GM19324 (cell line): ENCODE measurements around the gene SYNJ1.
"Not testable (repeated sequence)": the region's sequence is repeated elsewhere in the genome, so short reads cannot be mapped to it uniquely, and the experiment has no call there.

Experiments used
- ATAC-seq: cut with Tn5 transposase; IDR thresholded peaks from one replicate; pipeline ENCODE4 v1.9.1; 2021; ENCODE audit warnings: mild to moderate bottlenecking, moderate library complexity; ENCODE audit not compliant: unreplicated experiment, low FRiP score

Gene SYNJ1

DNA sequence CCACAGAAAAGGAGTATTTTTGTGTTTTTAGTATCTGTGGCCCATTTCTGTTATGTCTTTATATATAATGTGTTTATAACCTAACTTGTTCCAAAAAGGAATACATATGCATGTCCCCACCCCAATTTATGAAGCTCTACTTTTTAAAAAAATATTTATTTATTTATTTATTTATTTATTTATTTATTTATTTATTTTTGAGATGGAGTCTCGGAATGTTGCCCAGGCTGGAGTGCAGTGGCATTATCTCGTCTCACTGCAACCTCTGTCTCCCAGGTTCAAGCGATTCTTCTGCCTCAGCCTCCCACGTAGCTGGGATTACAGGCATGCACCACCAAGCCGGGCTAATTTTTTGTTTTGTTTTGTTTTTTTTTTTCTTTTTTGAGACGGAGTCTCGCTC lies 32.3 kb downstream of the SYNJ1 start:
- ATAC-seq: not testable (repeated sequence)

DNA sequence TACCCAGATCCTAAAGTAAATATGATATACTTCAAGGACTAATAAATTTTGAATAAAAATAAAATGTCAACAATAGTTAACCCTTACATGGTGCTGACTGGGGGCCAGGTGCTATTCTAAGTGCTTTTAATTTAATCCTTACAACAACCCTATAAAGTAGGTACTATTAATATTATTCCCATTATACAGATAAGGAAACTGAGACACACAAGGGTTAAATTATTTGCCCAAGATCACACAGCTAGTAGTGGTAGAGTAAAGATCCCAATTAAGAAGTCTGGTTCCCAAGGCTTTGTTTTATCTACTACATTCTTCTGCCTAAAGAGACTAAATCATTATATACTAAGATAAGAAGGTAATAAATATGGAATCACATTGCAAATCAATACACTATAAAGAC lies 34.2 kb downstream of the SYNJ1 start:
- ATAC-seq: no peak

DNA sequence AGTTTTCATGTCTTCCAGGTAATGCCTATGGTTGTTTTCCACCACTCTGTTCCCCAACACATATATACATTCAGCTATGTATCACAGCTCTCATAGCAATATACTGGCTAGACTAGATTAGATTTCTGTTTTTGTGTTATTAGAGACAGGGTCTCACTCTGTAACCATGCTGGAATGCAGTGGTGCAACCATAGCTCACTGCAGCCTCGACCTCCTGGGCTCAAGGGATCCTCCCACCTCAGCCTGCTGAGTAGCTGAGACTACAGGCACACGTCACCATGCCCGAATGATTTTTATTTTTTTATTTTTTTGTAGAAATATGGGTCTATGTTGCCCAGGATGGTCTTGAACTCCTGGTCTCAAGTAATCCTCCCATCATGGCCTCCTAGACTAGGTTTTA lies 37.7 kb downstream of the SYNJ1 start:
- ATAC-seq: no peak

DNA sequence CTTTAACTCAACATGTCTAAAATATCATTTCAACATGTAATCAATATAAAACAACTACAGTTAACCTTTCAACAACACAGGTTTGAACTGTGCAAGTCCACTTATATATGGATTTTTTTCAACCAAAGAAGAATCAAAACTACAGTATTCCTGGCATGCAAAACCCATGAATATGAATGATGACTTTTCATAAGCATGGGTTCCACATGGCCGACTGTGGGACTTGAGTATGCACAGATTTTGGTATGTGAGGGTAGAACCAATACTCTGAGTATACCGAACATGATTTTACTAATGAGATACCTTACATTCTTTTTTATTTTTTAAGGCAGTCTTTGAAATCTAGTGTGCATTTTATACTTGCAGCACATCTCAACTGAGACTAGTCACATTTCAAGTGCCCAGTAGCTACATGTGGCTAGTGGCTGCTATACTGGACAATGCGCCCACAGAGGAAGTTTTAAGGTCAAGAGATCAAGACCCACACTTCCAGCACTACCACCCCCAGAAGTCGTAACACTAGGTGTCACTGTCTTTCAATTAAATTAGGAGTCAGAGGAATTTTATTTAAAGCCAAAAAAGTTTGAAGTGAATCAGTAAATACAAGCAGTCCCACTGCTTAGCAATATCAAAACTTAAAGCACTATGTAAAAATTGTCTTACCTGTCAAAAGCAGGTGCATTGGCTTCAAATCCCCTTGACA lies 40.0 kb downstream of the SYNJ1 start:
- ATAC-seq: no peak

DNA sequence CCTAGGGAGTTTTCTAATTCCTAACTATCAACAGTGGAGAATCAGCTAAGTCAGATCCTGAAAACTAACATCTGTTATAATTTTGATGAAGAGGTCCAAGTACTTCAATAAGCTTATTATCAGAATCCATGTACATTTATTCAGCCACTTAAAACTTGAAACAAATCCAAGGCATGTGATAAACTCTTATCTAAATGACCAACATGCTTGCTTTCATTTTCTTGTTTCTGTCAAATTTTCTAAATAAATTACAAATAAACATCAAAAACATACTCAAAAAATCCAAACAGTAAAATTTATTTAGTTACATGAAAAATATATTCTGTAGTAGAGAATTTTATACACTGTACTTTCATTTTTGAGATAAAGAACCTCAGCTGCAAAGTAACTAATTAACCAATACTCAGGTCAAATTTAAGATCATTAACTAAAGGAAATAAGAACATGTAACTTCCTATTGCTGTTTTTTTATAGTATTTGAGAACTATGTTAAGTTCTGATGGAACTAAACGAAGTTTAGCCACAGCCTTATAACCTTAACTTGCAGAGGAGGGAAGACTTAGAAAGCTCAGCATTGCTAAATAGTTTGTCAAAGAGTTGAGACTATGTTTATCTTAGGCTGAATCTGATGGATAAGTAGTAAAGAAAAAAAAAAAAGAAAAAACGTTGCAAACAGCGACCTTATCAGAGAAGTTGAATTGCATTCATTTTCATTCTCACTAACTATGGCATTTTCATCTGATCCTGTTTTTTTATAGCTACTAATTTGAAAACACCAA lies 44.9 kb downstream of the SYNJ1 start:
- ATAC-seq: no peak

DNA sequence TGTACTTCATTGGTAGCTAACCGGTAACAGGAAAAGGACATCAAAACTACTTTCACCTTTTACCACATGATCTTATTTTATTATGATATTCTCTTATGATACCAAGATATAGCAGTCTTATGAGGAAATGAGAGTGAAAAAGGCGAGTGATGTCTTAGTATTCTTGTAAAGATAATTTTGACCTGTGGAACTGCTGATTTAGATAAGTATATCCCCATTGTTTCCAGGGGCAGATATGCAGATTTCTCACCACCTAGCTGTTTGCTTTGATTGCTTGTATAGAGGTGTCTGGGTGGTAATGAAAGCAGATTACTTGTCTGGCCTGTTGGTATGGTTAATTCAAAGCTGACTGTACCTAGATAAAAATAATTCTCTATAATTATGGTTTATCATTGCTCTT lies 53.1 kb downstream of the SYNJ1 start:
- no peak for ATAC-seq

DNA sequence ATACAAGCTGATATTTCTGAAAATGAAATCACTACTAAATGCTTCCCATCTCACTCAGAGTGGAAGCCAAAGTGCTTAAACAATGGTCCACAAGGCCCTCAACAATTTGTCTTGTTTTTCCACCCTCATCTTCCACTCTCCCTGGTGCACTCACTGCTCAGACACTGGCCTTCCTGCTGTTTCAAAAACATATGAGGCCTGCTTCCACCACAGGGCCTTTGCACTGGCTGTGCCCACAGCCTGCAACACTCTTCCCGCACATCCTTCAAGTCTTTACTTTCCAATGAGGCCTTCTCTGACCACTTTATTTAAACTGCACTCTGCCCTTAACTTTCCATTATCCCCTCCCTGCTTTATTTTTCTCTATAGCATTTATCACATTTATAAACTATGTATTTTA lies 53.8 kb downstream of the SYNJ1 start:
- ATAC-seq: no peak

DNA sequence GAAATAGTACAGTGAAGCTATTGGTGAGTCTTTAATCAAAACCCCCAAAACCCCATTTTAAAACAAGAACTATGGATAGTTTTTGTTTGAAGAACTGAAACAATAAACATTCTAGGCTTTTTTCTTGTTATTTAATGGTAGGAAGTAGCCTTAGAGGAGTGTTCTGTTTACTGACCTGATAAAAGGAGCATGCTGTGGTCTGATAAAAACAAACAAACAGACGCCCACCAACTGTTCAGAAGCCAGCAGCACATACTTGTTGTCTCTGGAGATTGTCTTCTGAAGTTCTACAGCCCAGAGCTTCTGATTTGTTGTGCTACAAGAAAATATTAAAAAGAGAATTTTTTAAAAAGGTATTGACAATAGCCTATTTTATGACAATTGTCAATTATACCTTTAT lies 61.6 kb downstream of the SYNJ1 start:
- ATAC-seq: no peak

DNA sequence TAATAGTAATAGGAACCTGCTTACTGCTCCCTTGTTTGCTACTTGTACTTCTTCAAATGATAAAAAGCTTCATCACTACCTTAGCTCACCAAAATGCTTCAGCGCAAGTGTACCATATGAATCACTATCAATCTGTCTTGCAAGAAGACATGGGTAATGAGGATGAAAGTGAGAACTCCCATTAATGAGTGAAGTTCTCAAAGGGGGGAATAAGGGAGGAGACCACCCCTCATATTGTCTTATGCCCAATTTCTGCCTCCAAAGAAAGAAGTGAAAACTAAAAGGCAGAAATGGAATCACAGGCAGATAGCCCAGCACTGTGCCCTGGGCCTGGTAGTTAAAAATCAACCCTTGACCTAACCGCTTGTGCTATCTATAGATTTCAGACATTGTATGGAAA lies 63.7 kb downstream of the SYNJ1 start:
- ATAC-seq: not testable (repeated sequence)

DNA sequence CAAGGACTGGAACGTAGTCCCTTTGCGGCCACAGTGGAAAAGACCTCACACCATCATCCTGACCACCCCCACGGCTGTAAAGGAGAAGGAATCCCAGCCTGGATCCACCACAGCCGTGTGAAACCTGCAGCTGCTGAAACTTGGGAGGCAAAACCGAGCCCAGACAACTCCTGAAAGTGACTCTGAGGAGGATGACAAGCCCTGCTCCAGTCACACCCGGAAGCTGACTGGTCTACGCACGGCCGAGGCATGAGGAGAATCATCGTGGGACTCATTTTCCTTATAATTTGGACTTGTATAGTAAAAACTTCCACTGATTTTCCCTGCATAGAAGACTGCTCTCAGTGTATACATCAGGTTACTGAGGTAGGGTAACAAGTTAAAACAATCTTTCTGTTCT lies 65.8 kb downstream of the SYNJ1 start:
- ATAC-seq: not testable (repeated sequence)

DNA sequence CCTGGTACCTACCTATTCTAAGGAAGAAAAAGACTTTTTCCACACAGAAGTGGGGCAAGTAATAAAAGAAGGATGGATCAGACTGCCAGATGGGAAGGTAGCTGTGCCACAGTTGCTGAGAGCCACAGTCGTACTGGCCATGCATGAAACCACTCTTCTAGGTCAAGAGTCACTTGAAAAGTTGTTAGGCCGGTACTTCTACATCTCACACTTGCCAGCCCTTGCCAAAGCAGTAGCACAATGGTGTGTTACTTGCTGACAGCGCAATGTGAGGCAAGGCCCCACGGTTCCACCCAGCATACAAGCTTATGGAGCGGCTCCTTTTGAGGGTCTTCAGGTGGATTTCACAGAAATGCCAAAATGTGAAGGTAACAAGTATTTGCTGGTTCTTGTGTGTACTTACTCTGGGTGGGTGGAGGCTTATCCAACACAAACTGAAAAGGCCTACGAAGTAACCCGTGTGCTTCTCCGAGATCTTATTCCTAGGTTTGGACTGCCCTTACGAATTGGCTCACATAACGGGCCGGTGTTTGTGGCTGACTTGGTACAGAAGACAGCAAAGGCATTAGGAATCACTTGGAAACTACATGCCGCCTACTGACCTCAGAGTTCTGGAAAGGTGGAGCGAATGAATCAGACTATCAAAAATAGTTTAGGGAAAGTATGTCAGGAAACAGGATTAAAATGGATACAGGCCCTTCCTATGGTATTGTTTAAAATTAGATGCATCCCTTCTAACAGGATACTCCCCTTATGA lies 66.6 kb downstream of the SYNJ1 start:
- ATAC-seq: not testable (repeated sequence)

DNA sequence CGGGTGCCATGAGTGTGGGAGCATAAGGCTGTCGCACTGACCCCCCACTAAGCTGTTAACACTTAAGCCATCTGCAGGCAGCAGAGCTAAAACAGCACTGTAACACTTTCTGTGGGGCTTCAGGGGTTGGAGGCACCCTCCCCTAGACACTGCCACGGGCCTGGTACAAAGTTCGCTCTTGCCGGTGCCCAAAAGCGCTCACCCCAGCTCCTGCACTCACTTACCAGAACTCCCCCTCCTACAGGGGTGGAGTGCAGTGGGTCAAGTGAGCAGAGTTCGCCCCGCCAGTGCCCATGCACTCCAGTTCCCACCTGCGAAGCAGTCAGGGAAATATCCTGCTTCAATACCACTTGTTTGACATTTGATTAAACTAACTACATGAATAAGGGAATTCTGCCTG lies 69.3 kb downstream of the SYNJ1 start:
- ATAC-seq: no peak

DNA sequence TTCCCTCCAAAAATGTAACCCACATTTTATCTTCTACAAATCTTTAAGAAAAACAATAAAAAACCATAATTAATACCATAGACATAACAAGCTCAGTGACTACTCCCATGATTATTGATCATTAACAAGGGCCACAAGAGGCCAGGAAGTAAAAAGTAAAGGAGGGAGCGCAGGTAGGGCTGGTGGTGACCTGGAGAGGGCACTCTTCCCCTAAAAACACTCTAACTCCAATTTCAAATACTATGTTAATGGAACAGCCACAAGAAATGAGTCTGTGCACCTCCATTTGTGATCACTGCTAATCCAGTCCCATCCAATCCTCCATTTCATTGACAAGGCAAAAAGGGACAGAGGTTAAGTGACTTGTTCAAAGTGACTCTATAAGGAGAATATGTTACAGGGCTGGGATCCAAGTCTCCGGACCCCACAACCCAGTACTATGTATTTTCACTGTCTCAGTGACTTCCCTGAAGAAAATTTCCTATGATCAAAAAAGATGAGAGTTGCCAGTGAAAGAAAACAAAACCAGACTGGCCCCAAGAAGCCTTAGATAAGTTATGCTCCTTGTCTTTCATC lies 74.4 kb downstream of the SYNJ1 start:
- no peak for ATAC-seq

DNA sequence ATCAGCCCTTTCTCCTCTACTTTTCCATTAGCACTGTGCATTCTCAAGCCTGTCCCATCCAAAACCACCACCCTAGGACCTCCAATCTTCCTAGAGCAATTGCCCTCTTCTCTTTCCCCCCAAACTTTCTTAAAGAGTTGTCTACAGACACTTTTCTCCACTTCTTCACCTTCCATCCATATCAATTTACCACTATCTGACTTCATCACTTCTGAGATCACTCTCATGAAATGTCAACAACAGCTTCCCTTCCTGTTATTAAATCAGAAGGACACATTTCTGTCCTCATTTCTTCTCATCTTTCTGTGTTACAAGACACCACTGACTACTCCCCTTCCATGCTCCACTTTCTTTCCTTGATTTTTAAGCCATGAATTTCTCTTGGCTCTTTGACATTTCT lies 79.6 kb downstream of the SYNJ1 start:
- no peak for ATAC-seq

DNA sequence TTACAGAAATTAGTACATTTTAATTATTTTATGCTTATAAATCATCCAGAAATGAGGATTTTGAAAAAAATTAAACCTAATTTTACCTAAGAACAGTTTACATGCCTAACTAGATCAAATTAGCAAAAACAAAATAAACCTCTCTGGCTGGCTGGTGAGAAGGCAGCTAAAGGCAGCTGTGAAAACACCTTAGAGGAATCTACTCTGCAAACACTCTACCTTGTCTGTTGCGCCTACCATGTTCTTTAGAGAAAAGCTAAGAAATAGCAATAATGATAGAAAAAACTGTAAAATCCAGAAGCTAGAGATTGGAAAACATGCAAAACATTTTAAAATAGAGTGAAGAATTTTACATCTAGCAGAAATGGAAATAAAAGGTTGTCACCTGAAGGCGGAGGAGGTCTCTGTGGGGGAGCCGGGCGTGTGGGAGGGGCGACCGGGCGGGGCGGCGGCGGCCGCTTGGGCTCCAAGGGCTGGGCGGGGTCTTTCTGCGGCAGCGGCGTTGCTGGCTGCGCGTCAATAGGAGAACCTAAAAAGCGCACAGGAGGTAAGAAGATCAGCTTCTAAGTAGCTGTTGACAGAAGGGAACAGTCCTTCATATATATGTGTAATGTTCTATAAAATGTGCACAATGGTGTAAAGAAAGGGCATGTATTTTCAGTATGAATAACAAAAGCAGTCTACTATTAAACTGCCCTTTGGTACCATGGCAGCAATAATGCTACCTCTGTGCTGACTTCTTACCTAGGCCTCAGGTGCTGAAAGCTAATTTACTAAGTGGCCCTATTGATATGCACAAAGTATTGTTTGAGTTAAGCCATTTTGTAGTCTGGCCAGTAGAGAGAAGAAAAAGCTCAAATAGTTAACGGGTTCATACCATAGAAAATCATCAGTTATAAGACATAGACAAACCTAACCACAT lies 82.3 kb downstream of the SYNJ1 start:
- no peak for ATAC-seq

DNA sequence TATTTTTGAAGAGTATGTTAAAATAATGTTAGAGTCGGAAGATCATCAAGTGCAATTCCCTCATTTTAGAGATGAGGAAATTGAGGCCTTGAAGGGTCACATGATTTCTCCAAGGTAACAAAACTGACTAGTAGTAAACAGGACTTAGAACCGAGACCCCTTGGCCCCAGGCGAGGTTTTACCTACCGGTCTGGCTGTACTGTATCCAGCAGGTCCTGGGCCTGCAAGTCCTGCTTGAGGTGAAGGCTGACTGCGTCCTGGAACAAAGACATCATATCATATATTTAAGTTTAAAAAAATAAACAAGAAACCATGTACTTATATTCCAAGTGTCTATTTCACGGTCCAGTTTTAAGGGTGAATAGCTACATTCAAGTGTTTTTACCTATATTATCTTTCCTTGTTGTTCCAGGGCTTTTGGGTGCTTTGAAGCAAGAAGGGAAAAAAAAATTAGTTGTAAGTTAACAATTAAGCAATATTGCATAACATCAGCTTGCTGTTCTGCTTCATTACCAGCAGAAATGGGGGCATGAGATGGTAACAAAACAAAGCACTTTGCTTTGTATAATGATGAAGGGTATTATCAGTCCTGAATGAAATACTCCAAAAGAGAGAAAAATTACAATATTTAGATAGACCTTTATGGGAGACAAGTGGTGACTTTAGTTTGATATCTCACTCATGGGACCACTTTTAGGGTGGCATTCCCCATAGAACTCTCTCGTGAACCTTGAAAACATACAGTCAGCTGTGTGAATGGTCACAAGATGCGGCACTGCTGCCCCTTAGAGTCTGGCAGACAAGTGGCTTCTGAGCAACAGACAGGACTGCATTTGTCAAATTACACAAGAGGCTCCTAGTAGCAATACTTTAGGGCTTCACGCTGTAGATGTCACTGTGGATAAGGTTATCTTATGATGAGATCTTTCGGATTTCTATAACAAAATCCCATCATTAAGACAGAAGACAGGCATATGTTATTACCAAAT lies 85.8 kb downstream of the SYNJ1 start:
- ATAC-seq: no peak

DNA sequence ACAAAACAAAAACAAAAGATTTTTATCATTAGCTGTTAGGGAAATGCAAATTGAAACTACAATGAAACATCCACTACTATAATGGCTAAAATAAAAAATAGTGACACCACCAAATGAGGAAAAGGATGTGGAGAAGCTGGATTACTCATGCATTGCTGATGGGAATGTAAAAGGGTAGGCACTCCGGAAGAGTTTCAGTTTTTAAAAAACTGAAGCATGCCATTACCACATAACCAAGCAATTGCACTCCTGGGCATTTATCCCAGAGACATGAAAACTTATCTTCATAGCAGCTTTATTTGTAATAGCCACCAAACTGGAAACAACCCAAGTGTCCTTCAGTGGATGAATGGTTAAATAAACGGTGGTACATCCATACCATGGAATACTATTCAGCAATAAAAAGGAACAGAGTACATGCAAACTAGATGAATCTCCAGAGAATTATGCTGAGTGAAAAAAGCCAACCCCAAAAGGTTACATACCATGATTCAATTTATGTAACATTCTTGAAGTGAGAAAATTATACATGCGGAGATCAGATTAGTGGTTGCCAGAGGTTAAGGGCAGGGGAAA lies 101.1 kb downstream of the SYNJ1 start:
- ATAC-seq: no peak

DNA sequence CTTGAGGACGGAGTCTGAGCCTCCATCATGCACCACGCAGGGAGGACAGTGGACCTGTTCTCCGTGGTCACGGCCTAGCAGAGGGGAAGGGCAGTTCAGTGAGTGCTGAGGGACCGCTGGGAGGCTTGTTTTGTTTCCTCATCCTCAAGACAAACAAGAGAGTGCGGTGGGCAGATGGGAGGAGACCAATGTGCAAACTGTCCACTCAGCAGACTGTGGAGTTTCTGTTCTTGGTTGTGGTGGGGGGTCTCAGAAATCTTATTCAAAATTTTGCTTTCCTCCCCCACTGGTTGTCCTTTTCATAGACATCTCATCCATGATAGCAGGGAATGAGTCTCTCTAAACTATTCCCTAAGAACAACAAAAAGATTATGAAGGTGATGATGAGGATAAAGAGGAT lies 109.6 kb downstream of the SYNJ1 start:
- not testable (repeated sequence) for ATAC-seq
